Embryonic facial prominence (tissue), 1 donor: Measurements from ENCODE around the gene CRYBG3.

Source experiments
- DNase-seq: peaks from one replicate; pipeline ENCODE4 v3.0.0-alpha.2; 2016; ENCODE audit errors: extremely low spot score

CRYBG3 gene

GRCh38 chr3:97942801-97943546, 121.2 kb downstream of the CRYBG3 start:
- no peak for DNase-seq

- DNase-seq = no peak
Measured at GRCh38 chr3:97948351-97949109, 126.7 kb downstream of the CRYBG3 start.

GRCh38 chr3:97949110-97949485, 127.3 kb downstream of the CRYBG3 start:
- no peak for DNase-seq

- DNase-seq = no peak
Measured at GRCh38 chr3:97949743-97950142, 127.9 kb downstream of the CRYBG3 start.

- DNase-seq = no peak
Measured at GRCh38 chr3:97950360-97950759, 128.5 kb downstream of the CRYBG3 start.

GRCh38 chr3:97952280-97952679, 130.5 kb downstream of the CRYBG3 start:
- no peak for DNase-seq

GRCh38 chr3:97952872-97953271, 131.1 kb downstream of the CRYBG3 start:
- no peak for DNase-seq

- DNase-seq = no peak
Measured at GRCh38 chr3:97954228-97954827, 132.5 kb downstream of the CRYBG3 start.

- DNase-seq = no peak
Measured at GRCh38 chr3:97956051-97956450, 134.2 kb downstream of the CRYBG3 start.

GRCh38 chr3:97957617-97958311, 136.0 kb downstream of the CRYBG3 start:
- no peak for DNase-seq

- no peak for DNase-seq
Measured at GRCh38 chr3:97958396-97958795, 136.6 kb downstream of the CRYBG3 start.

GRCh38 chr3:97958796-97959195, 137.0 kb downstream of the CRYBG3 start:
- DNase-seq = no peak

GRCh38 chr3:97959872-97960271, 138.1 kb downstream of the CRYBG3 start:
- no peak for DNase-seq

GRCh38 chr3:97960551-97960950, 138.7 kb downstream of the CRYBG3 start:
- no peak for DNase-seq

- peak; percentile 80 for DNase-seq
Measured at GRCh38 chr3:97960993-97961766, 139.4 kb downstream of the CRYBG3 start.

GRCh38 chr3:97967966-97968365, 146.2 kb downstream of the CRYBG3 start:
- DNase-seq = no peak

GRCh38 chr3:97968376-97968775, 146.6 kb downstream of the CRYBG3 start:
- no peak for DNase-seq

- no peak for DNase-seq
Measured at GRCh38 chr3:97969541-97969940, 147.7 kb downstream of the CRYBG3 start.

GRCh38 chr3:97970156-97970555, 148.3 kb downstream of the CRYBG3 start:
- DNase-seq = no peak

GRCh38 chr3:97970956-97971620, 149.3 kb downstream of the CRYBG3 start:
- DNase-seq = no peak
